Upper lobe of left lung (tissue), 4 donors: ENCODE results near the gene ARMH4.

Source experiments
- EP300 ChIP-seq, 4 donors: sonication (generic); formaldehyde crosslinking; IDR thresholded peaks; one replicate each; pipeline ENCODE4 v1.5.1; 2017; ENCODE audit warnings: antibody characterized with exemption in 4 of 4, control low read depth in 2 of 4
- POLR2A ChIP-seq, 4 donors: fragments of 450-650 bp; IDR thresholded peaks; one replicate each; pipeline ENCODE4 v1.5.1; 2016 to 2017; ENCODE audit warnings: antibody characterized with exemption in 4 of 4, mild to moderate bottlenecking in 2 of 4
- POLR2AphosphoS5 ChIP-seq, 2 donors: sonication (generic); formaldehyde crosslinking; IDR thresholded peaks; one replicate each; pipeline ENCODE4 v1.5.1; 2017; ENCODE audit warnings: antibody characterized with exemption in 2 of 2
- TF ChIP-seq, protein P1 (sequence below), 6 experiments: fragments of 450-650 bp in 4 of 6; fragments of 200-600 bp in 2 of 6; sonication (generic) in 2 of 6; IDR thresholded peaks; one replicate each; pipeline ENCODE4 v1.5.1; 2016 to 2019; ENCODE audit warnings: antibody characterized with exemption in 6 of 6

GRCh38 chr14:58048219-58048618 lies 103.8 kb downstream of the ARMH4 start:
- TF ChIP-seq, protein P1, sequence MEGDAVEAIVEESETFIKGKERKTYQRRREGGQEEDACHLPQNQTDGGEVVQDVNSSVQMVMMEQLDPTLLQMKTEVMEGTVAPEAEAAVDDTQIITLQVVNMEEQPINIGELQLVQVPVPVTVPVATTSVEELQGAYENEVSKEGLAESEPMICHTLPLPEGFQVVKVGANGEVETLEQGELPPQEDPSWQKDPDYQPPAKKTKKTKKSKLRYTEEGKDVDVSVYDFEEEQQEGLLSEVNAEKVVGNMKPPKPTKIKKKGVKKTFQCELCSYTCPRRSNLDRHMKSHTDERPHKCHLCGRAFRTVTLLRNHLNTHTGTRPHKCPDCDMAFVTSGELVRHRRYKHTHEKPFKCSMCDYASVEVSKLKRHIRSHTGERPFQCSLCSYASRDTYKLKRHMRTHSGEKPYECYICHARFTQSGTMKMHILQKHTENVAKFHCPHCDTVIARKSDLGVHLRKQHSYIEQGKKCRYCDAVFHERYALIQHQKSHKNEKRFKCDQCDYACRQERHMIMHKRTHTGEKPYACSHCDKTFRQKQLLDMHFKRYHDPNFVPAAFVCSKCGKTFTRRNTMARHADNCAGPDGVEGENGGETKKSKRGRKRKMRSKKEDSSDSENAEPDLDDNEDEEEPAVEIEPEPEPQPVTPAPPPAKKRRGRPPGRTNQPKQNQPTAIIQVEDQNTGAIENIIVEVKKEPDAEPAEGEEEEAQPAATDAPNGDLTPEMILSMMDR (IDR thresholded peaks at IDR 0.05): no peak
- TF ChIP-seq POLR2AphosphoS5 (IDR thresholded peaks at IDR 0.05): no peak
- no peak for TF ChIP-seq POLR2A (IDR thresholded peaks at IDR 0.05)
- TF ChIP-seq EP300 (IDR thresholded peaks at IDR 0.05): no peak
